GM19193 (cell line): ENCODE data around the gene BSPH1.

Experiments
- POLR2A ChIP-seq: IDR thresholded peaks from 4 replicates; pipeline ENCODE4 v1.6.1; 2011; ENCODE audit not compliant: insufficient read depth, insufficient read length; ENCODE audit errors: extremely low read depth

BSPH1 gene

GRCh38 chr19:47992070-47992469, at the start of gene BSPH1:
TSS of gene BSPH1 (minus strand) at chr19:47992170. CDS start at chr19:47992081, 89 bp downstream.
- no peak for TF ChIP-seq POLR2A

GRCh38 chr19:48036765-48037164, 44.8 kb upstream of the BSPH1 start:
- no peak for TF ChIP-seq POLR2A

GRCh38 chr19:48033604-48034003, 41.6 kb upstream of the BSPH1 start:
- TF ChIP-seq POLR2A = no peak

GRCh38 chr19:48030073-48030472, 38.1 kb upstream of the BSPH1 start:
- no peak for TF ChIP-seq POLR2A

- no peak for TF ChIP-seq POLR2A
These were observed 37.5 kb upstream of the BSPH1 start for GRCh38 chr19:48029431-48029830.

- no peak for TF ChIP-seq POLR2A
These were observed 33.5 kb upstream of the BSPH1 start for GRCh38 chr19:48025480-48025879.

GRCh38 chr19:48023518-48023917, 31.5 kb upstream of the BSPH1 start:
- TF ChIP-seq POLR2A = no peak

GRCh38 chr19:48023011-48023410, 31.0 kb upstream of the BSPH1 start:
- TF ChIP-seq POLR2A = no peak

- no peak for TF ChIP-seq POLR2A
These were observed 28.7 kb upstream of the BSPH1 start for GRCh38 chr19:48020686-48021085.

- no peak for TF ChIP-seq POLR2A
These were observed 19.2 kb upstream of the BSPH1 start for GRCh38 chr19:48010932-48011758.

GRCh38 chr19:48006762-48007161, 14.8 kb upstream of the BSPH1 start:
- TF ChIP-seq POLR2A = no peak

- TF ChIP-seq POLR2A = no peak
These were observed 12.3 kb upstream of the BSPH1 start for GRCh38 chr19:48004236-48004635.

- TF ChIP-seq POLR2A = no peak
These were observed 8.9 kb upstream of the BSPH1 start for GRCh38 chr19:48000846-48001245.

GRCh38 chr19:47998800-47999199, 6.8 kb upstream of the BSPH1 start:
- TF ChIP-seq POLR2A = no peak

- TF ChIP-seq POLR2A = no peak
These were observed 4.3 kb upstream of the BSPH1 start for GRCh38 chr19:47996230-47996727.

- TF ChIP-seq POLR2A = no peak
These were observed 2.3 kb upstream of the BSPH1 start, which contains the start of gene ELSPBP1 for GRCh38 chr19:47994209-47994802. TSS of gene ELSPBP1 (plus strand) at chr19:47994632. CDS start at chr19:48008668, 14,036 bp downstream.
